ENCODE measurements around the gene ALK. TPM values are rescaled to one million over a fixed set of nuclear protein-coding genes. Genes with fewer than 3 reads are reported as not detected.
A peak's percentile ranks its signal among the peaks of the same experiment; 100 is the strongest.

Gene ALK
- polyA plus RNA-seq, 1 of the 3 experiments (the other 2 are of a cell fraction) = 0.30 TPM

DNA sequence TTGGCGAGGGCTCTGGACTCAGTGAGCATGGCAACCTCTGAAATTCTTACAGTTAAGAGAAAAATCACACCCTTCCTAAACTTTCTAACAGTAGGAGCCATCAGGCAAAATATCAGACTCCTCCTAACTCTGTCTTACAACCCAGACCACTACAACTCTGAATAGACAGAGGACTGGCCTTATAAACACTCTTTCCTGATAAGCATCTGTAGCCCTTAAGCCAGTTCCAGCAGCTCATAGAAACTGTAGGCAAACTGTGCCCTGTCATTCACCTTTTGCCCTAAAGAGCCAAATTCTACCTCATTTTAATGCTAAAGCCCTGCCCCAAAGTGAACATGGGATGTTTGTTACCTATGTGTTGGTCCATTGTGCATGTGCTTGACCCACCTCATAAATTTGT lies 304.8 kb downstream of the ALK start (continued):
- TF ChIP-seq IRF3 (IDR thresholded peaks at IDR 0.05; ENCODE audit: low read depth, low read length) (no peak), MXI1 (IDR thresholded peaks at IDR 0.05; ENCODE audit: low read depth, low read length) (no peak), MAX (IDR thresholded peaks at IDR 0.05; ENCODE audit: low read depth) (no peak), MEF2A (IDR thresholded peaks at IDR 0.05; ENCODE audit: borderline replicate concordance, low read depth) (no peak), ELF1 (IDR thresholded peaks at IDR 0.05) (no peak), REST (IDR thresholded peaks at IDR 0.05; ENCODE audit: low read depth, low read length) (no peak), USF1 (IDR thresholded peaks at IDR 0.05; ENCODE audit: borderline replicate concordance, low read depth) (no peak), RCOR1 (IDR thresholded peaks at IDR 0.05; ENCODE audit: low read length) (peak; percentile 63; the same call in 1 of the 2 replicates)

- Histone ChIP-seq H3K4me3 (ENCODE audit: low read depth in 2 of 2, low read length in 1 of 2) (no peak overlapping the region), H3F3A (replicated peaks; ENCODE audit: insufficient read depth) (no peaks in the 10 kb centered on the region), H3K9me2 (no peaks in the 10 kb centered on the region), H3K9me3 (no peaks in the 10 kb centered on the region), H3K27ac (ENCODE audit: low read depth in 2 of 2, low read length in 1 of 2) (peak overlapping the region in 1 of 2 experiments; percentile 99; a peak in 2 of 4 replicates), H3K27me3 (ENCODE audit: insufficient read depth) (no peaks in the 10 kb centered on the region), H3K36me3 (replicated peaks in 1 of 2; ENCODE audit: control insufficient read depth in 1 of 2, insufficient read depth in 2 of 2, low read length in 1 of 2) (no peaks in the 10 kb centered on the region), H3K4me1 (ENCODE audit: control insufficient read depth in 1 of 2, insufficient read depth in 2 of 2, low read depth in 1 of 2, low read length in 1 of 2) (peaks cover 0 to 78% of the 10 kb centered on the region in 2 experiments; a peak in 2 of 4 replicates), H2AFZ (ENCODE audit: low read depth) (no peak overlapping the region), H3K79me2 (ENCODE audit: insufficient read depth) (no peaks in the 10 kb centered on the region), H4K20me1 (ENCODE audit: insufficient read depth) (no peaks in the 10 kb centered on the region), H3K4me2 (no peak overlapping the region), H3K9ac (no peak overlapping the region)
- POLR2A ChIA-PET = interaction anchor here (0.7 to 2.4 kb wide), 2 partner anchors 35 to 304 kb away, joined by 3 to 11 read pairs; no protein-coding TSS in a partner anchor
- no peak for DNase-seq
- WGBS (ENCODE audit: low lambda C conversion rate) = 63% methylated on average over 6 of the region's 6 CpGs
- CTCF ChIA-PET = interaction anchor here (0.9 kb wide), 1 partner anchor 307 kb away, joined by 3 read pairs; no protein-coding TSS in a partner anchor
- no peak for TF ChIP-seq NRF1 (IDR thresholded peaks at IDR 0.05; ENCODE audit: low read depth, low read length)
- no peak for TF ChIP-seq RXRA (IDR thresholded peaks at IDR 0.05; ENCODE audit: borderline replicate concordance, low read depth)
- no peak for TF ChIP-seq ELF1 (IDR thresholded peaks at IDR 0.05)
- TF ChIP-seq SMC3 (IDR thresholded peaks at IDR 0.05; ENCODE audit: low read depth, low read length) = no peak
- TF ChIP-seq RAD21 (IDR thresholded peaks at IDR 0.05; ENCODE audit: low read length) = no peak
- TF ChIP-seq RCOR1 (IDR thresholded peaks at IDR 0.05; ENCODE audit: low read length) = no peak
- TF ChIP-seq JUND (IDR thresholded peaks at IDR 0.05) = no peak
- TF ChIP-seq, protein P1, sequence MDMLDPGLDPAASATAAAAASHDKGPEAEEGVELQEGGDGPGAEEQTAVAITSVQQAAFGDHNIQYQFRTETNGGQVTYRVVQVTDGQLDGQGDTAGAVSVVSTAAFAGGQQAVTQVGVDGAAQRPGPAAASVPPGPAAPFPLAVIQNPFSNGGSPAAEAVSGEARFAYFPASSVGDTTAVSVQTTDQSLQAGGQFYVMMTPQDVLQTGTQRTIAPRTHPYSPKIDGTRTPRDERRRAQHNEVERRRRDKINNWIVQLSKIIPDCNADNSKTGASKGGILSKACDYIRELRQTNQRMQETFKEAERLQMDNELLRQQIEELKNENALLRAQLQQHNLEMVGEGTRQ (IDR thresholded peaks at IDR 0.05; ENCODE audit: borderline replicate concordance, low read depth, low read length) = no peak
- no peak for TF ChIP-seq EZH2phosphoT487 (IDR thresholded peaks at IDR 0.05; ENCODE audit: borderline replicate concordance, low read depth)
- TF ChIP-seq POLR2AphosphoS5 (IDR thresholded peaks at IDR 0.05; ENCODE audit: low read depth, low read length) = no peak
- no peak for TF ChIP-seq USF1 (IDR thresholded peaks at IDR 0.05; ENCODE audit: borderline replicate concordance, low read depth)
- TF ChIP-seq GATA2 (CRISPR knock-in tag; IDR thresholded peaks at IDR 0.05) = no peak
- no peak for TF ChIP-seq EP300 (IDR thresholded peaks at IDR 0.05; ENCODE audit: borderline replicate concordance in 1 of 2, low read depth in 1 of 2, low read length in 1 of 2)
- TF ChIP-seq MXI1 (IDR thresholded peaks at IDR 0.05; ENCODE audit: low read depth, low read length) = no peak
Observed at GRCh38 chr2:29615841-29616240, 305.5 kb downstream of the ALK start.
